ENCODE measurements around the gene TAF4B.

The TAF4B gene

GRCh38 chr18:26206488-26206887, 19.8 kb upstream of the TAF4B start:
- H3K27me3 ChIP-seq (ENCODE audit: low read depth, low read length) = no peaks in the 10 kb centered on the region
- no peak overlapping the region for H3K4me3 ChIP-seq (ENCODE audit: low read length)
- TF ChIP-seq, protein P1, sequence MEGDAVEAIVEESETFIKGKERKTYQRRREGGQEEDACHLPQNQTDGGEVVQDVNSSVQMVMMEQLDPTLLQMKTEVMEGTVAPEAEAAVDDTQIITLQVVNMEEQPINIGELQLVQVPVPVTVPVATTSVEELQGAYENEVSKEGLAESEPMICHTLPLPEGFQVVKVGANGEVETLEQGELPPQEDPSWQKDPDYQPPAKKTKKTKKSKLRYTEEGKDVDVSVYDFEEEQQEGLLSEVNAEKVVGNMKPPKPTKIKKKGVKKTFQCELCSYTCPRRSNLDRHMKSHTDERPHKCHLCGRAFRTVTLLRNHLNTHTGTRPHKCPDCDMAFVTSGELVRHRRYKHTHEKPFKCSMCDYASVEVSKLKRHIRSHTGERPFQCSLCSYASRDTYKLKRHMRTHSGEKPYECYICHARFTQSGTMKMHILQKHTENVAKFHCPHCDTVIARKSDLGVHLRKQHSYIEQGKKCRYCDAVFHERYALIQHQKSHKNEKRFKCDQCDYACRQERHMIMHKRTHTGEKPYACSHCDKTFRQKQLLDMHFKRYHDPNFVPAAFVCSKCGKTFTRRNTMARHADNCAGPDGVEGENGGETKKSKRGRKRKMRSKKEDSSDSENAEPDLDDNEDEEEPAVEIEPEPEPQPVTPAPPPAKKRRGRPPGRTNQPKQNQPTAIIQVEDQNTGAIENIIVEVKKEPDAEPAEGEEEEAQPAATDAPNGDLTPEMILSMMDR (IDR thresholded peaks at IDR 0.05; ENCODE audit: low read depth, low read length) = no peak
- TF ChIP-seq EZH2phosphoT487 (IDR thresholded peaks at IDR 0.05; ENCODE audit: low read depth) = no peak
- no peaks in the 10 kb centered on the region for H3K79me2 ChIP-seq (ENCODE audit: low read length)
- H3K27ac ChIP-seq (ENCODE audit: low read length) = no peak overlapping the region
- H4K20me1 ChIP-seq (ENCODE audit: insufficient read depth, low read length) = no peaks in the 10 kb centered on the region
- no peak overlapping the region for H2AFZ ChIP-seq (ENCODE audit: low read depth, low read length)
- no peak overlapping the region for H3K4me2 ChIP-seq (ENCODE audit: low read length)
- no peak overlapping the region for H3K9ac ChIP-seq (ENCODE audit: low read length)
- H3K36me3 ChIP-seq (replicated peaks; ENCODE audit: low read depth, low read length) = no peaks in the 10 kb centered on the region
- H3K9me3 ChIP-seq (ENCODE audit: insufficient read depth, low read length) = no peaks in the 10 kb centered on the region
- H3K4me1 ChIP-seq (ENCODE audit: low read length) = peaks cover 6% of the 10 kb centered on the region; the same call in 1 of the 2 replicates

GRCh38 chr18:26207937-26208336, 18.3 kb upstream of the TAF4B start:
- Histone ChIP-seq H3K27ac (ENCODE audit: low read length) (no peak overlapping the region), H3K4me2 (ENCODE audit: low read length) (no peak overlapping the region), H3K79me2 (ENCODE audit: low read length) (no peaks in the 10 kb centered on the region), H3K9ac (ENCODE audit: low read length) (no peak overlapping the region), H3K36me3 (replicated peaks; ENCODE audit: low read depth, low read length) (no peaks in the 10 kb centered on the region), H2AFZ (ENCODE audit: low read depth, low read length) (no peak overlapping the region), H3K4me3 (ENCODE audit: low read length) (no peak overlapping the region), H3K9me3 (ENCODE audit: insufficient read depth, low read length) (no peaks in the 10 kb centered on the region), H3K27me3 (ENCODE audit: low read depth, low read length) (no peaks in the 10 kb centered on the region), H4K20me1 (ENCODE audit: insufficient read depth, low read length) (no peaks in the 10 kb centered on the region), H3K4me1 (ENCODE audit: low read length) (peaks cover 6% of the 10 kb centered on the region; the same call in 1 of the 2 replicates)
- TF ChIP-seq, protein P1 (IDR thresholded peaks at IDR 0.05; ENCODE audit: low read depth, low read length) = no peak
- TF ChIP-seq EZH2phosphoT487 (IDR thresholded peaks at IDR 0.05; ENCODE audit: low read depth) = no peak

DNA sequence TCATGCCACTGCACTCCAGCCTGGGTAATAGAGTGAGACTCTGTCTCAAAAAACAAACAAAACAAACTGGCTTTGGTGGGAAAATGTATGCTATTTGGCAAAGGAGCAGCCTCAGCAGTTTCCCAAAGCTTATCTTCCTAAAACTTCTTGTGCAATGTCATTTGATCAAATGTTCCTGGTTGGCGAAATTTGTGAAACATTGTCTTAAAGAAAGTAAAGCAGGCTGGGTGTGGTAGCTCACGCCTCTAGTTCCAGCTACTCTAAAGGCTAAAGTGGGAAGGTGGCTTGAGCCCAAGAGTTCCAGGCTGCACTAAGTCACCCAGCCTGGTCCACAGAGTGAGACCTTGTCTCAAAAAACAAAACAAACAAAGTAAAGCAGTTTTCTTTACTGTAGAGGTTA, 17.3 kb upstream of the TAF4B start:
- Histone ChIP-seq H3K27me3 (ENCODE audit: low read depth, low read length) (no peaks in the 10 kb centered on the region), H2AFZ (ENCODE audit: low read depth, low read length) (no peak overlapping the region), H3K4me3 (ENCODE audit: low read length) (no peak overlapping the region), H3K27ac (ENCODE audit: low read length) (no peak overlapping the region), H3K36me3 (replicated peaks; ENCODE audit: low read depth, low read length) (no peaks in the 10 kb centered on the region), H3K4me2 (ENCODE audit: low read length) (no peak overlapping the region), H4K20me1 (ENCODE audit: insufficient read depth, low read length) (no peaks in the 10 kb centered on the region), H3K79me2 (ENCODE audit: low read length) (no peaks in the 10 kb centered on the region), H3K9ac (ENCODE audit: low read length) (no peak overlapping the region), H3K9me3 (ENCODE audit: insufficient read depth, low read length) (no peaks in the 10 kb centered on the region), H3K4me1 (ENCODE audit: low read length) (peaks cover 6% of the 10 kb centered on the region; the same call in 1 of the 2 replicates)
- TF ChIP-seq EZH2phosphoT487 (IDR thresholded peaks at IDR 0.05; ENCODE audit: low read depth) = no peak
- TF ChIP-seq, protein P1 (IDR thresholded peaks at IDR 0.05; ENCODE audit: low read depth, low read length) = no peak

GRCh38 chr18:26210147-26210546, 16.1 kb upstream of the TAF4B start:
- no peaks in the 10 kb centered on the region for H4K20me1 ChIP-seq (ENCODE audit: insufficient read depth, low read length)
- no peak overlapping the region for H2AFZ ChIP-seq (ENCODE audit: low read depth, low read length)
- H3K9me3 ChIP-seq (ENCODE audit: insufficient read depth, low read length) = no peaks in the 10 kb centered on the region
- H3K4me2 ChIP-seq (ENCODE audit: low read length) = no peak overlapping the region
- no peak overlapping the region for H3K9ac ChIP-seq (ENCODE audit: low read length)
- no peak overlapping the region for H3K4me3 ChIP-seq (ENCODE audit: low read length)
- H3K79me2 ChIP-seq (ENCODE audit: low read length) = no peaks in the 10 kb centered on the region
- no peaks in the 10 kb centered on the region for H3K27me3 ChIP-seq (ENCODE audit: low read depth, low read length)
- H3K27ac ChIP-seq (ENCODE audit: low read length) = no peak overlapping the region
- peaks cover 8% of the 10 kb centered on the region for H3K4me1 ChIP-seq (ENCODE audit: low read length)
- no peaks in the 10 kb centered on the region for H3K36me3 ChIP-seq (replicated peaks; ENCODE audit: low read depth, low read length)
- TF ChIP-seq EZH2phosphoT487 (IDR thresholded peaks at IDR 0.05; ENCODE audit: low read depth) = no peak
- TF ChIP-seq, protein P1 (IDR thresholded peaks at IDR 0.05; ENCODE audit: low read depth, low read length) = no peak
